Measurements from ENCODE around the gene TIMM50. TPM values are rescaled to one million over a fixed set of nuclear protein-coding genes. Genes with fewer than 3 reads are reported as not detected.

TIMM50 gene
- total and polyA plus RNA-seq, 2 of the 8 experiments (the other 6 are each of a cell fraction or from before 2014, with no cell fraction given) = 155 to 187 TPM

DNA sequence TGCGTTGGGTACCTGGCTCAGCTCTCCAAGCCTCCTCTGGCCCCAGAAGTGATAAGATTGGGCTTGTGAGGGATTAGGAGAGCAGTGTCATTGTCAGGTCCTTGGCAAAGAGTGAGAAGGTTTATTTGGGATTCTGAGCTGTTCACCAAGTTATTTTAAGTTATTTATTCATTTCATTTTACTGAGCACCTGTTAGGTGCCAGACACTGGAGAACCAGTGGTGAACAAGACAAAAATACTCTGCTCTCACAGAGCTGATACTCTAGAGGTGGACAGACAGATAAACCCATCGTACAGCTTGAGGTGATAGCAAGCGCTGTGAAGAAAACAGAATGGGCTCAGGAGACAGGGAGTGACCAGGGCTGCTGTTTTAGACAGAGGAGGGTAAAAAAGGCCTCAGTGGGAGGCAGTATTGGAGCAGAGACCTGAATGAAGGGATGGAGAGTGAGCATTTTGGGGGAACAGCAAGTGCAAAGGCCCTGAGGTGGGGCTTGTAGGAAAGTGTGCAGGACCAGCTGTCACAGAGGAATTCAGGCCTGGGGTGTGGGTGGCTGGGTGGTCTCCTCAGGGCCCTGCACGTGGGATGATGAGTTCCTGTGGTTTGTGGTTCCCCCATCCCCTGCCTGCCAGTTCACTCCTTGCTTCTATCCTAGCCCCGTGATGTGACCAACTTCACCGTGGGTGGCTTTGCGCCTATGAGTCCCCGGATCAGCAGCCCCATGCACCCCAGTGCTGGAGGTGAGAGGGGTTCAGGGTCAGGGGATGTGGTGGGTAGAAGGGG lies 8.7 kb upstream of the TIMM50 start:
- Histone ChIP-seq H3K18ac (ENCODE audit: extremely low read depth, low read length) (no peak overlapping the region), H3K4me3 (ENCODE audit: extremely low read depth in 1 of 4, insufficient read depth in 2 of 4, low read depth in 3 of 4, low read length in 4 of 4) (no peak overlapping the region), H4K5ac (ENCODE audit: insufficient read length, low read depth, low read length) (no peak overlapping the region), H3K4me2 (ENCODE audit: insufficient read depth in 1 of 2, low read depth in 2 of 2, low read length in 2 of 2) (no peak overlapping the region), H2BK15ac (ENCODE audit: low read length) (no peak overlapping the region), H2BK12ac (ENCODE audit: low read depth, low read length) (no peak overlapping the region), H3K9ac (replicated peaks in 1 of 4; ENCODE audit: extremely low read depth in 1 of 4, low read depth in 3 of 4, low read length in 3 of 4) (no peak overlapping the region), H4K8ac (ENCODE audit: extremely low read depth, insufficient read depth, low read length) (no peak overlapping the region), H4K20me1 (replicated peaks in 1 of 2; ENCODE audit: control insufficient read depth in 1 of 2, insufficient read depth in 2 of 2, low read length in 2 of 2) (peaks cover 6 to 18% of the 10 kb centered on the region in 2 experiments), H3K27me3 (replicated peaks in 1 of 4; ENCODE audit: control insufficient read depth in 3 of 4, extremely low read depth in 1 of 4, insufficient read depth in 3 of 4, low read length in 3 of 4) (no peaks in the 10 kb centered on the region), H2BK120ac (replicated peaks; ENCODE audit: low read depth, low read length) (no peak overlapping the region), H3K14ac (ENCODE audit: insufficient read length) (no peak overlapping the region), H2AFZ (ENCODE audit: low read length) (no peak overlapping the region), H4K91ac (replicated peaks; ENCODE audit: insufficient read length, low read length) (no peak overlapping the region), H3K56ac (replicated peaks; ENCODE audit: insufficient read length, low read depth, low read length) (no peak overlapping the region), H3K79me2 (ENCODE audit: control insufficient read depth in 1 of 2, insufficient read depth in 2 of 2, low read length in 2 of 2) (no peaks in the 10 kb centered on the region), H3K79me1 (ENCODE audit: low read depth, low read length) (peaks cover 3% of the 10 kb centered on the region; the same call in 1 of the 2 replicates), H3K9me3 (ENCODE audit: insufficient read depth in 2 of 2, low read depth in 1 of 2, low read length in 1 of 2) (no peaks in the 10 kb centered on the region), H3K4me1 (replicated peaks in 1 of 4; ENCODE audit: control insufficient read depth in 3 of 4, insufficient read depth in 4 of 4, low read length in 3 of 4) (no peaks in the 10 kb centered on the region; a peak in 1 of 7 replicates), H2BK20ac (ENCODE audit: low read length) (no peak overlapping the region), H3K4ac (replicated peaks; ENCODE audit: insufficient read length, low read depth, low read length) (no peak overlapping the region), H3K23ac (ENCODE audit: insufficient read length) (no peak overlapping the region), H3K23me2 (ENCODE audit: low read depth, low read length) (no peaks in the 10 kb centered on the region; the same call in 1 of the 2 replicates), H3K36me3 (ENCODE audit: control insufficient read depth in 2 of 4, insufficient read depth in 4 of 4, low read length in 3 of 4) (peaks cover 43 to 69% (median 64%) of the 10 kb centered on the region in 4 experiments), H2BK5ac (ENCODE audit: low read depth, low read length) (no peak overlapping the region; the same call in 1 of the 2 replicates), H3K27ac (ENCODE audit: low read depth, low read length) (no peak overlapping the region), H2AK5ac (ENCODE audit: low read depth, low read length) (no peak overlapping the region)
- TF ChIP-seq FOSL1 (IDR thresholded peaks at IDR 0.05; ENCODE audit: insufficient read depth, low read depth, low read length) = no peak
- no peak for TF ChIP-seq EZH2 (IDR thresholded peaks at IDR 0.05; ENCODE audit: low read depth, low read length, severe bottlenecking)
- no peak for TF ChIP-seq BACH1 (IDR thresholded peaks at IDR 0.05; ENCODE audit: low read length)
- no peak for TF ChIP-seq CBX5 (IDR thresholded peaks at IDR 0.05; ENCODE audit: low read depth, low read length)
- TF ChIP-seq NRF1 (IDR thresholded peaks at IDR 0.05; ENCODE audit: low read depth, low read length) = no peak
- TF ChIP-seq RXRA (IDR thresholded peaks at IDR 0.05; ENCODE audit: insufficient read depth, low read depth, low read length) = no peak
- no peak for TF ChIP-seq CBX8 (IDR thresholded peaks at IDR 0.05; ENCODE audit: borderline replicate concordance, low read depth, low read length)
- TF ChIP-seq KDM4A (IDR thresholded peaks at IDR 0.05; ENCODE audit: low read depth, low read length, severe bottlenecking) = no peak
- no peak for TF ChIP-seq SIX5 (IDR thresholded peaks at IDR 0.05; ENCODE audit: low read depth, low read length)
- TF ChIP-seq YY1 (IDR thresholded peaks at IDR 0.05; ENCODE audit: low read depth, low read length) = no peak
- ChIA-PET CTCF (ENCODE audit: partially characterized antibody) (interaction anchor here (0.7 to 5.6 kb wide), 6 partner anchors 8 to 62 kb away, joined by 3 to 56 read pairs (median 4); partner anchors contain the start of gene TIMM50), POLR2A (ENCODE audit: partially characterized antibody) (interaction anchor here (0.8 to 1.6 kb wide), 7 partner anchors 21 to 61 kb away, joined by 3 to 7 read pairs (median 4); partner anchors contain the start of genes DLL3, EID2B, RPS16 and SUPT5H)
- DNase-seq (ENCODE audit: low read depth in 1 of 2, low spot score in 2 of 2) (no peak), FAIRE-seq (no peak)
- WGBS, 2 experiments (ENCODE audit: extremely low coverage in 1 of 2, insufficient coverage in 1 of 2, insufficient read length in 1 of 2, insufficient replicate concordance in 2 of 2, low coverage in 1 of 2, low lambda C conversion rate in 2 of 2, missing lambda C conversion rate in 1 of 2) = 95% methylated on average over 8 of the region's 8 CpGs; no CpG with 5 or more reads in 1 of the 2 experiments

Measured in H1 (cell line).